DMS153 treated with DMSO at 0.1 percent for 48 hours (cell line): ENCODE measurements around the gene KIF14.

ENCODE experiments used
- DNase-seq: peaks from one replicate; lab custom pipeline; 2025; ENCODE audit not compliant: unreplicated experiment; lab: John Stamatoyannopoulos, UW

The KIF14 gene

GRCh38 chr1:200620273-200621131 lies at the start of gene KIF14:
Gene KIF14, minus strand, starts transcription at chr1:200620751. Its CDS starts 2,028 bp downstream, at chr1:200618723.
- DNase-seq, result peak; percentile 96

- DNase-seq, result peak; percentile 96
Measured at GRCh38 chr1:200669314-200670241, 49.0 kb upstream of the KIF14 start, which contains the start of gene DDX59. Gene DDX59, minus strand, starts transcription at chr1:200669907. Its CDS starts 3,167 bp downstream, at chr1:200666740.

- no peak for DNase-seq
Measured at GRCh38 chr1:200668514-200669313, 48.2 kb upstream of the KIF14 start.

GRCh38 chr1:200666309-200666708 lies 45.8 kb upstream of the KIF14 start:
- no peak for DNase-seq

- no peak for DNase-seq
Measured at GRCh38 chr1:200665861-200666260, 45.3 kb upstream of the KIF14 start.

GRCh38 chr1:200660719-200661118 lies 40.2 kb upstream of the KIF14 start:
- DNase-seq, result no peak

- DNase-seq, result no peak
Measured at GRCh38 chr1:200659269-200659668, 38.7 kb upstream of the KIF14 start.

DNA sequence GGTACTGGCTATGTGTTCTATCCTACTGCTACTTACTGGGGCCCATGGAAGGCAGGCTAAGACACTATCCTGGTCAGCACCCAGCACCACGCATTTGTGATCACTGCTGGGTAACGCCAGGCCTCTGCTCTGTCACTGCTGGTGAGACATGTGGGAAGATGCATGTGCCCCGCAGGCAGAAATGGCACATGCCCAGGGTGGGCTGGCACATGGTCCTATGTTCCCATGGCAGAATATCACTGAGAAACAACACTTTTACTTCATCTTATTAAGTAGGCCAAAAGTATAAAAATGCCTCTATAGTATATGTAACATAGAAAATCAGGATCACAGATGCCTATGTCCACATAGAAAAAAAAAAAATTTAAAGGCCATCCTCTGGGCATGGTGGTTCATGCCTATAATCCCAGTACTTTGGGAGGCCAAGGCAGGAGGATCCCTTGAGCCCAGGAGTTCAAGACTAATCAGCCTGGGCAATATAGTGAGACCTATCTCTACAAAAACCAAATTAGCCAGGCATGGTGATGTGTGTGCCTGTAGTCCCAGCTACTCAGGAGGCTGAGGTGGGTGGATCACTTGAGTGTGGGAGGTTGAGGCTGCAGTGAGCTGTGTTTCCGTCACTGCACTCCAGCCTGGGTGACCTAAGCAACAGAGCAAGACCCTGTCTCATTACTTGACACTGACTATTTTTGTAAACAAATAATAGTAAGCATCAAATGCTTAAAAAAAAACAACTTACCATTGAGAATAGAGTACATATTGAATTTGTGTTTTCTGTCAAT lies 37.7 kb upstream of the KIF14 start:
- no peak for DNase-seq

DNA sequence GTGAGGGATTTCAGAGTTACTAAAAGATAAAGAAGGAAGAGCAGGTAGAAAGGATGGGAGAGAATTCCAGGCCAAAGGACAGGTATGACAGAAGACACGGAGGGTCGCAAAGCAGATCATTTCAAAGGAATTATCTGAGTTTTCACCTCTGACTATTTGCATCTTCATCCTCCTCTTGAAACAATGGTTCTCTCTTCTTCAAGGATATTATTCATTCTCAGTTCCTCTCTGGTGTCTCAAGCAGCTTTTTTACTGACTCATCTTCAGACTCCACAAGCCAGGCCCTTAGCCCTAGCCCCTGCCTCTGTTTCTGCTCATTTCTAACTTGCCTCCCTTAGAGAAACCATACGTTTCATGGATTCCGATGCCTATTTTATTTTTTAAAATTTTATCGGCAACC lies 34.1 kb upstream of the KIF14 start:
- DNase-seq, result no peak

- no peak for DNase-seq
Measured at GRCh38 chr1:200653022-200653462, 32.5 kb upstream of the KIF14 start.

DNA sequence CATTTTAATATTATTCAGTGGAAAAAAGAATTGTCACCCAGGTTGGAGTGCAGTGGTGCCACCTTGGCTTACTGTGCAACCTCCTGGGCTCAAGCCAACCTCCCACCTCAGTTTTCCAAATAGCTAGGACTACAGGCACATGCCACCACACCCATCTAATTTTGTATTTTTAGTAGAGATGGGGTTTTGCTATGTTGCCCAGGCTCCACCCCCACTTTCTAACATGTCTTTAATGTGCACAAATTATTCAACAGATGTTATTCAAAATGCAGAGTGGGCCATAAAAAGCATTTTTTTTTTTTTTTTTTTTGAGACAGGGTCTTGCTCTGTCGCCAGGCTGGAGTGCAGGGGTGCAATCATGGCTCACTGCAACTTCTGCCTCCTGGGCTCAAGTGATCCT lies 31.8 kb upstream of the KIF14 start:
- no peak for DNase-seq

GRCh38 chr1:200646515-200646914 lies 26.0 kb upstream of the KIF14 start:
- DNase-seq, result no peak

DNA sequence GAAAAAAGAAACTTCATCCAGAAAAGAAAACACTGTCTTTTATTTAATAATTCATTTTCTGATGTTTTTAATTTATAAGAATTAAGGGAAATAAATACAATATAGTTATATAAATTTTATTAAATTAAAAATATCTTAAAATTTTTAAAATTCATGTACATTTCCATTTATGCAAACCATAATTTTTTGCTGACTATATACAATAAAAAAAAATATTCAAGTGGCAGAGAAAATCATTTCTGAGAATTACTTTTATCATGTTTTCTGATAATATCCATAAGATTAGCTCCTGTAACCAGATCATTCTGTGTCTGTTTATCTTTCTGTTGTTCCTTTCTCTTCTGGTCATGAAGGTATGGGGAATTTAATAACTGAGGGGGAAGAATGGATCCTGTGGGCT lies 23.5 kb upstream of the KIF14 start:
- no peak for DNase-seq

- DNase-seq, result no peak
Measured at GRCh38 chr1:200642481-200642880, 21.9 kb upstream of the KIF14 start.

DNA sequence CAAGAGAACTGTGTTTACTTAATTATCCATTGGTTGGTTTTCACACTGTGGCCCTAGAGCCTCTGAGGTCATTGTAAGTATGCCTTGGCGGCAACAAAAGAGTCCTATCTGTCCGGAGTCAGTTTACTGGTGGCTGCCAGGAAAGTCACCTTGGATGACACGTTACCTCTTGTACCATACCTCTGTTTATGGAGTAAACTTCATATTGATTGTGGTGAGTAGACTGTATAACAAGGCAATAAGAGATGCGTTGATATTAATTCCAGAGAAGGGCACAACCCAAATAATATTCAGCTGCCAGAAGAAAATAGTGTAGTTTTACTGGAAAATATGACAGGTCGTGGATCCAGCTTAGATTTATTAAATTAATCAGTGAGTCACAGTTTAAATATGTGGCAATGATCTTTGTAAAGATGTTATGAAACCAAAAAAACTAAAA lies 20.4 kb upstream of the KIF14 start:
- no peak for DNase-seq

DNA sequence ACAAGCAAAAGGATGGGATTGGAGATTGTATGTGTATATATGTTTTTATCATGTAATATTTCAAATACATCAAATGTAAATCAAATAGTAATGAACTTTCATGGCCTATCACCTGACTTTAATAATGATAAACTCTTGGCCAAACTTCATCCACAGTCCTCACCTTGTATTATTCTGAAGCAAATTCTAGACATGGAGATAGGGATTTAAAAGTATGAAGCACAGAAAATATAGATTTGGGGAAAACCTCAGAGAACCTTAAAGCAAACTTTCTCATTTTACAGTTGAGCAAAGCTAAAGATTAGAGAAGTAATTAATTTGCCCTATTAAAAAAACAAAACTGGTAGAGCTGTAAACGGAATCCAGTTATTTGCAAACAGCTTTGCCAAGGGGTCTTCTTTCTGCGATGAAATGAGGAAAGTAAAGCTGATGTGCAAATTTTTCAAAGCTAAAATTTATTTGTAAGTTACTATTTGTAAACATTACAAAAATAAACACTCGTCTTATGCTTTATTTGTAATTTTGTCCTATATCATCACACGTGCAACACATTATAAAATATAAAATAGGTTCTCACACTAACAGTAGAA lies 19.9 kb upstream of the KIF14 start:
- no peak for DNase-seq

DNA sequence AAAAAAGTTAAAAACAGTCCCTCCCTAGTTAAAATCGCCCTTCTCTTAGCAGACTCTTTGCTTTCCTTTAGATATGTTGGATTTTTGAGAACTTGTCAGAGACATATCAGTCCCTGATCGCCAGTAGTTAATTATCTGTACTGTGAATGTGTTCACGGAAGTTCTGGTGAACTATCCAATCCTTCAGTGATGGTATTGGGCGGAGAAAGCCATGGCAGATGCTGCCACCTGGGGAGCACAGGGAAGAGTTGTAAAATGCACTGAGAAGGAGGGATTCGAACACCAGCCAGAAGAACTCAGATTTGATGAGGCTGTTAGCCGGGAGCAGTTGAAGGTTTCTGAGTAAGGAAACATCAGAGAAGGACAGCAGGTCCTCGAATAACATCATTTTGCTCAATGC lies 17.5 kb upstream of the KIF14 start:
- DNase-seq, result no peak

DNA sequence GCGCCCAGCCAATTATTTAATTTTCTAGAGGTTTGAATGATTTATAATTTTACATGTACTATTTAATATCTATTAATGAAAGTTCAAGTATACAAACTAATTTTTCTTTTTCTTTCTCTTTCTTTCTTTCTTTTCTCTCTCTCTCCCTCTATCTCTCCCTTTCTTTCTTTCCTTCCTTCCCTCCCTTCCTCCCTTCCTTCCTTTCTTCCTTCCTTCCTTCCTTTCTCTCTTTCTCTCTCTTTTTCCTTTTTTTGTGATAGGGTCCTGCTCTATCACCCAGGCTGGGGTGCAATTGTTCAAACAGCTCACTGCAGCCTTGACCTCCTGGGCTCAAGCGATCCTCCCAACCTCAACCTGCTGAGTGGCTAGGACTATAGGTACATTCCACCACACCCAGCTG lies 16.1 kb upstream of the KIF14 start:
- DNase-seq, result no peak

GRCh38 chr1:200634261-200635122 lies 13.9 kb upstream of the KIF14 start:
- DNase-seq, result no peak
